Measurements from ENCODE around the gene SYTL3.

DNA sequence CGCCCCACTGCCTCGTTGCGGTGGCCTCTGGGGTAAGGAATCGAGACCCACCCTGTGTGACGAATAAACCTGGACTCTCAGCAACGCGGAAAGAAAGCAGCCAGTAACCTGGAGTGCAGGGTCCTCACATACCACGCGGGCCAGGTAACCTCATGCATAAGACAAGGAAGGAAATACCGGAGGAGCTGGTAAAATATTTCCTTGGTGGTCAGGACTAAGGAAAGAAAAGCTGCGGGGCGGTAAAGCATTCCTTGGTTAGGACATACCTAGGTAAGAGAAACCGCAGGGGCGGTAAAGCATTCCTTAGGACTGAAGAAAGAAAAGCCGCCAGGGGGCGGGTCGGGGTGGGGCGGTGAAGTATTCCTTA is 80.7 kb downstream of the SYTL3 start:
- TF ChIP-seq EZH2phosphoT487 (IDR thresholded peaks at IDR 0.05; ENCODE audit: unreplicated experiment) (no peak), EZH2 (IDR thresholded peaks at IDR 0.05; ENCODE audit: low read depth, unreplicated experiment) (no peak)
- TF ChIP-seq, protein P1, sequence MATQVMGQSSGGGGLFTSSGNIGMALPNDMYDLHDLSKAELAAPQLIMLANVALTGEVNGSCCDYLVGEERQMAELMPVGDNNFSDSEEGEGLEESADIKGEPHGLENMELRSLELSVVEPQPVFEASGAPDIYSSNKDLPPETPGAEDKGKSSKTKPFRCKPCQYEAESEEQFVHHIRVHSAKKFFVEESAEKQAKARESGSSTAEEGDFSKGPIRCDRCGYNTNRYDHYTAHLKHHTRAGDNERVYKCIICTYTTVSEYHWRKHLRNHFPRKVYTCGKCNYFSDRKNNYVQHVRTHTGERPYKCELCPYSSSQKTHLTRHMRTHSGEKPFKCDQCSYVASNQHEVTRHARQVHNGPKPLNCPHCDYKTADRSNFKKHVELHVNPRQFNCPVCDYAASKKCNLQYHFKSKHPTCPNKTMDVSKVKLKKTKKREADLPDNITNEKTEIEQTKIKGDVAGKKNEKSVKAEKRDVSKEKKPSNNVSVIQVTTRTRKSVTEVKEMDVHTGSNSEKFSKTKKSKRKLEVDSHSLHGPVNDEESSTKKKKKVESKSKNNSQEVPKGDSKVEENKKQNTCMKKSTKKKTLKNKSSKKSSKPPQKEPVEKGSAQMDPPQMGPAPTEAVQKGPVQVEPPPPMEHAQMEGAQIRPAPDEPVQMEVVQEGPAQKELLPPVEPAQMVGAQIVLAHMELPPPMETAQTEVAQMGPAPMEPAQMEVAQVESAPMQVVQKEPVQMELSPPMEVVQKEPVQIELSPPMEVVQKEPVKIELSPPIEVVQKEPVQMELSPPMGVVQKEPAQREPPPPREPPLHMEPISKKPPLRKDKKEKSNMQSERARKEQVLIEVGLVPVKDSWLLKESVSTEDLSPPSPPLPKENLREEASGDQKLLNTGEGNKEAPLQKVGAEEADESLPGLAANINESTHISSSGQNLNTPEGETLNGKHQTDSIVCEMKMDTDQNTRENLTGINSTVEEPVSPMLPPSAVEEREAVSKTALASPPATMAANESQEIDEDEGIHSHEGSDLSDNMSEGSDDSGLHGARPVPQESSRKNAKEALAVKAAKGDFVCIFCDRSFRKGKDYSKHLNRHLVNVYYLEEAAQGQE (IDR thresholded peaks at IDR 0.05; ENCODE audit: unreplicated experiment) = no peak
- TF ChIP-seq, protein P2, sequence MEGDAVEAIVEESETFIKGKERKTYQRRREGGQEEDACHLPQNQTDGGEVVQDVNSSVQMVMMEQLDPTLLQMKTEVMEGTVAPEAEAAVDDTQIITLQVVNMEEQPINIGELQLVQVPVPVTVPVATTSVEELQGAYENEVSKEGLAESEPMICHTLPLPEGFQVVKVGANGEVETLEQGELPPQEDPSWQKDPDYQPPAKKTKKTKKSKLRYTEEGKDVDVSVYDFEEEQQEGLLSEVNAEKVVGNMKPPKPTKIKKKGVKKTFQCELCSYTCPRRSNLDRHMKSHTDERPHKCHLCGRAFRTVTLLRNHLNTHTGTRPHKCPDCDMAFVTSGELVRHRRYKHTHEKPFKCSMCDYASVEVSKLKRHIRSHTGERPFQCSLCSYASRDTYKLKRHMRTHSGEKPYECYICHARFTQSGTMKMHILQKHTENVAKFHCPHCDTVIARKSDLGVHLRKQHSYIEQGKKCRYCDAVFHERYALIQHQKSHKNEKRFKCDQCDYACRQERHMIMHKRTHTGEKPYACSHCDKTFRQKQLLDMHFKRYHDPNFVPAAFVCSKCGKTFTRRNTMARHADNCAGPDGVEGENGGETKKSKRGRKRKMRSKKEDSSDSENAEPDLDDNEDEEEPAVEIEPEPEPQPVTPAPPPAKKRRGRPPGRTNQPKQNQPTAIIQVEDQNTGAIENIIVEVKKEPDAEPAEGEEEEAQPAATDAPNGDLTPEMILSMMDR (conservative IDR thresholded peaks at IDR 0.05; ENCODE audit: low read depth in 2 of 2) = no peak
